Choroid plexus epithelial cell (primary cell): ENCODE data around the gene APEH.

Experiments
- DNase-seq: peaks from one replicate; pipeline ENCODE4 v3.0.0-alpha.2; 2010; ENCODE audit warnings: low read depth
- H3K4me3 ChIP-seq: 2 replicates; pipeline ENCODE4 v1.5.1; 2011; ENCODE audit warnings: low read depth, mild to moderate bottlenecking, control low read depth, low read length, moderate library complexity
- CTCF ChIP-seq: conservative IDR thresholded peaks from 2 replicates; pipeline ENCODE4 v1.5.1; 2011; ENCODE audit warnings: low read depth, mild to moderate bottlenecking, control low read depth, inconsistent platforms, low read length, moderate library complexity

Gene APEH

GRCh38 chr3:49727154-49727923, 53.2 kb downstream of the APEH start:
- TF ChIP-seq CTCF, result no peak
- no peak overlapping the region for H3K4me3 ChIP-seq
- DNase-seq, result no peak

GRCh38 chr3:49727924-49728361, 53.8 kb downstream of the APEH start:
- DNase-seq, result no peak
- no peak overlapping the region for H3K4me3 ChIP-seq
- no peak for TF ChIP-seq CTCF

GRCh38 chr3:49729966-49730609, 55.9 kb downstream of the APEH start:
- DNase-seq, result no peak
- no peak overlapping the region for H3K4me3 ChIP-seq
- no peak for TF ChIP-seq CTCF

GRCh38 chr3:49732597-49732996, 58.4 kb downstream of the APEH start:
- H3K4me3 ChIP-seq, result no peak overlapping the region
- DNase-seq, result no peak
- TF ChIP-seq CTCF, result no peak

GRCh38 chr3:49733551-49733950, 59.4 kb downstream of the APEH start:
- no peak for TF ChIP-seq CTCF
- DNase-seq, result no peak
- H3K4me3 ChIP-seq, result no peak overlapping the region
